Renal pelvis (tissue), 12 donors: ENCODE data around the gene C1orf226. TPM values are rescaled to one million over a fixed set of nuclear protein-coding genes. Genes with fewer than 3 reads are reported as not detected.
"Not testable (repeated sequence)": the region's sequence is repeated elsewhere in the genome, so short reads cannot be mapped to it uniquely, and the experiment has no call there.

Experiments used
- DNase-seq: peaks from one replicate; pipeline ENCODE4 v3.0.0-alpha.2; 2013
- long read RNA-seq, 16 experiments: transcript quantifications; one replicate each; lab custom pipeline, GENCODE V29; 2026
- polyA plus RNA-seq, 3 donors: library from polyadenylated mRNA; unstranded; fragments of 120-200 nt; gene quantifications; one replicate each; pipeline ENCODE4 v1.2.1, GENCODE V29; 2013; ENCODE audit not compliant: insufficient read length in 3 of 3

The C1orf226 gene, protein sequence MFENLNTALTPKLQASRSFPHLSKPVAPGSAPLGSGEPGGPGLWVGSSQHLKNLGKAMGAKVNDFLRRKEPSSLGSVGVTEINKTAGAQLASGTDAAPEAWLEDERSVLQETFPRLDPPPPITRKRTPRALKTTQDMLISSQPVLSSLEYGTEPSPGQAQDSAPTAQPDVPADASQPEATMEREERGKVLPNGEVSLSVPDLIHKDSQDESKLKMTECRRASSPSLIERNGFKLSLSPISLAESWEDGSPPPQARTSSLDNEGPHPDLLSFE
- 10 to 100 TPM; 15.5 to 25.3 (median 18.0) TPM for polyA plus RNA-seq
- long read RNA-seq, donor 1, full-length matches to known transcripts = 2 of 2 reads
- long read RNA-seq, donor 1, partial matches to known transcripts = 0 of 2 reads
- long read RNA-seq, donor 1, other reads (novel, unspliced or antisense) = 0 of 2 reads
- long read RNA-seq, donor 2, full-length matches to known transcripts = 1 of 1 reads
- long read RNA-seq, donor 2, partial matches to known transcripts = 0 of 1 reads
- long read RNA-seq, donor 2, other reads (novel, unspliced or antisense) = 0 of 1 reads
- long read RNA-seq, donor 3, full-length matches to known transcripts = 1 of 1 reads
- long read RNA-seq, donor 3, partial matches to known transcripts = 0 of 1 reads
- long read RNA-seq, donor 3, other reads (novel, unspliced or antisense) = 0 of 1 reads
- long read RNA-seq, donor 4, full-length matches to known transcripts = 2 of 2 reads
- long read RNA-seq, donor 4, partial matches to known transcripts = 0 of 2 reads
- long read RNA-seq, donor 4, other reads (novel, unspliced or antisense) = 0 of 2 reads
- long read RNA-seq, donor 5 = 0 reads
- long read RNA-seq, donor 6, full-length matches to known transcripts = 1 of 1 reads
- long read RNA-seq, donor 6, partial matches to known transcripts = 0 of 1 reads
- long read RNA-seq, donor 6, other reads (novel, unspliced or antisense) = 0 of 1 reads
- long read RNA-seq, donor 7, full-length matches to known transcripts = 2 of 2 reads
- long read RNA-seq, donor 7, partial matches to known transcripts = 0 of 2 reads
- long read RNA-seq, donor 7, other reads (novel, unspliced or antisense) = 0 of 2 reads
- long read RNA-seq, donor 8 = 0 reads
- long read RNA-seq, donor 9 = 0 reads
- long read RNA-seq, donor 10, full-length matches to known transcripts = 1 of 1 reads
- long read RNA-seq, donor 10, partial matches to known transcripts = 0 of 1 reads
- long read RNA-seq, donor 10, other reads (novel, unspliced or antisense) = 0 of 1 reads
- long read RNA-seq, donor 11, full-length matches to known transcripts = 2 of 2 reads
- long read RNA-seq, donor 11, partial matches to known transcripts = 0 of 2 reads
- long read RNA-seq, donor 11, other reads (novel, unspliced or antisense) = 0 of 2 reads
- long read RNA-seq, donor 12, full-length matches to known transcripts = 2 of 2 reads
- long read RNA-seq, donor 12, partial matches to known transcripts = 0 of 2 reads
- long read RNA-seq, donor 12, other reads (novel, unspliced or antisense) = 0 of 2 reads
- long read RNA-seq, donor 13, full-length matches to known transcripts = 1 of 1 reads
- long read RNA-seq, donor 13, partial matches to known transcripts = 0 of 1 reads
- long read RNA-seq, donor 13, other reads (novel, unspliced or antisense) = 0 of 1 reads
- long read RNA-seq, donor 14 = 0 reads
- long read RNA-seq, donor 15, full-length matches to known transcripts = 1 of 1 reads
- long read RNA-seq, donor 15, partial matches to known transcripts = 0 of 1 reads
- long read RNA-seq, donor 15, other reads (novel, unspliced or antisense) = 0 of 1 reads
- long read RNA-seq, donor 16, full-length matches to known transcripts = 3 of 3 reads
- long read RNA-seq, donor 16, partial matches to known transcripts = 0 of 3 reads
- long read RNA-seq, donor 16, other reads (novel, unspliced or antisense) = 0 of 3 reads

DNA sequence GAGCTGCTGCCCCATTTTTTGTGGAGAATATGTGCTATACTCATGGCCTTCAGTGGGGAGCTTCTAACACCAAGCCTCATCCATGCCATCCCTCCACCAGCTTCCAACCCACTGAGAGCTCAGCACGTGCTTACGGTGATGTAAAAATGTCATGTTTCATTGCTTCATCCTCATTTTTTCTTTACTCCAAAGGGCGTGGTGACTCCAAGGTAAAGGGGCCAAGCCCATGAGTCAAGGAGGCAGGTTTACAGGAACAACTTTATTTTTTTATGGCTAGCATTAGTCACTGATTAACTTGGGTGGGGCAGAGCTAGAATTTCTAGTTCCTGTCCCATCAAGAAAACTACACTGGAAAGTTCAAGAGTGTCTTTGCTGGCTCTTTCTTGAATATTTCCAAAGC, at the start of gene C1orf226:
Gene C1orf226, plus strand, starts transcription at position 346 of the 400 bp plus-strand sequence. CDS start 174 bp downstream, outside the sequence.
- DNase-seq = no peak

DNA sequence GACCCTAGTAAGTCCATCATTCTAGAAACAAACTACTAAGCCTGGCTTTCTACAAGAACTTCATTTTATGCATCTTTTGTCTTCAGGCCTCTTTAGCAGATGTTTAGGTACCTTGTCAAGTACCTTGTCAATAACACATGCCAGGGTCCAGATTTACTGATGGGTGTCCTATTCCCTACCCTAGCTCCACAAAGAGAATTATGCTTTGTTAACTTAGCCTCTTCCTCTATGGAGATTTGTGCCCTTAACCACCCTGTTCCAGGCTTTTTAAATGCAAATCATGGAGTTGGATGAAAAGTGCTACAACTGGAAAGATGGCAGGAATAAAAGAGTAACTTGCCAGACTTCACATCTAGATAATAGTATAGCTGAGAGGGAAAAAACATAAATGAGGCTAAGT, 47.5 kb upstream of the C1orf226 start:
- DNase-seq = no peak

DNA sequence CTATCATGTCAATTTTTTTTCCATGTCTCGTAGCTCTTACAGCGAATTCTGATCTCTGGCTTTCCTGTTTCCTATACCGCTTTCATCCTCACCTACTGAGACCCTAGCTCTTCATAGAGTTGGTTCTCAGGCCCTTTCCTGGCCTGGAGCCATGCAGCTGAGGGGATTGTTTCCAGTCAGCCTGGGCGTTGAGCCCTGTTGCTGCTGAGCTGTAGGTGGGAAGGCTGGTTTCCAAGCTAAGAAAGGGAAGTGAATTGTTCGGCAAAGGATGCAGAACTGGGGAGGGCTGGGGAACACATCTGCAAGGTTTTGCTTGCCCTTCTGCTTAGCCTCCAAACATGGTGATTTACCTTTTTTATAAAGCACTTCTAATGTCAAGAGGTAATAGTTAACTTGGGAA, 46.4 kb upstream of the C1orf226 start:
- no peak for DNase-seq

DNA sequence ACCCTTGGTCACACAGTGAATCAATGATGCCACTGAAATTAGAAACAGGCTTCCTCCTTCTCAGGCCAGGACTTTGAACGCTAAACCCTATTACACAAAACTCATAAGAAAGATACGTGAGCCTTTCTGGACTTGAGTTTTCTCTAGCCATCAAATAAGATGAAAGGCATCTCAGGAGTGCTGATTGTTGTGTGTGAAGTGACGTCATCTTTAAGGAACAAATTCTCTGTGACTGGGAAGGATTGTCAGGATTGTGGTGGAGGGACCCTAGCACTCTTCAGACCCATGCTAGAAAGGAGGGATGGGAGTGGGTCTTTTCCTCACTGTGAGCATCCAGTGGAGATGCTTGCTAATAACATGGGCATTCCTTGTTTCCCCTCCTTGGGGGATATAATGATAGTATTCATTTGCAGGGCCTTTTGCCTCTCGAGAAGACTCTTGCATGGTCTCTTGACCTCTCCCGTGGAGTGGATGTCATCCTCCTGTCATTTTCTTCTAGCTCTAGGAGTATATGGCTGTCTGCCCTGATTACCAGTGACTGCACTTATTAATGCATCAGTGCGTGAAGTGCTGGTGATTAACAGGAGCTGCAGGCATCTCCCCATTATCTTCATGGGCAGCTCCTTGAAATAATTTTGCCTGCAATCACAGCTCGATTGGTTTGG, 44.8 kb upstream of the C1orf226 start:
- no peak for DNase-seq

DNA sequence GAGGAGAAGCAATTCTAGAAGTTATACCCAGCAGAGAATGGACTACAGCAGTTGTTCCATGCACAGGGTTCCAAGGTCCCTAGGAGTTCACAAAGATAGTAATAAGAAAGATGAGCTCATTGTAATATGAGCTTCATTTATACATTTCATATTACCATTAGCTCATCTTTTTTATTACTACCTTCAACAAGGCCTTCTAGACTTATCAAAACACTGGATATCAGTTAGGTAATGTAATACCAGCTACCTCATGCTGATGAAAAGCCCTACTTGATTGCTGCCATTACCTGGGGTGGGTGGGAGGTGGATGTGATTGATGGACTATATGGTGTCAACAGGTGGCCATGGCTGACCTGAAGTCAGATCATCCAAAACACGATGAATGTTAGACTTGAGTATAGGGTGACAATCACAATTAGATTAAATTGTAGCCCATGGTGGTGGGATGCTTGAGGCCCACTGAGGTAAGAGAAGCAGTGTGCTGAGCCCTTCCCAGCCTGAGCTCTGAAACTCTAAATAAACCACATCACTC, 39.0 kb upstream of the C1orf226 start:
- DNase-seq = no peak

DNA sequence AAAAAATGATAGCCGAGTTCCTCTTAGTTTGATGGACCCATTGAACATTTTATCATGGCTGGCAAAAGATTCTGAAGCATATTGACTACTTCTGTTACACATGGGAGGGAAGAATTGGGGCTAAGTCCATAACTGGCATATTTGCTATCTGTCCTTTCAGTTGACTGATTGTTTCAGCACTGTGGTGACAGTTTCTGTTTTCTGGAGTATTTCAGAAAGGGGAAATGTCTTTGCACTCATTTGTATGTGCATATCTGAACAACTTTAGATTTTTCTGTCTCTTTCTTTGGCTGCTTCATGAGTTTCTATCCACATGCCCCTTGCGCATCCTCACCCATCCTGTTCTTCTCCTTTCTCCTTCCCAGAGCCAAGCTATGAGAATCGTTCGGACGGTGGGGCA, 38.1 kb upstream of the C1orf226 start:
- no peak for DNase-seq

DNA sequence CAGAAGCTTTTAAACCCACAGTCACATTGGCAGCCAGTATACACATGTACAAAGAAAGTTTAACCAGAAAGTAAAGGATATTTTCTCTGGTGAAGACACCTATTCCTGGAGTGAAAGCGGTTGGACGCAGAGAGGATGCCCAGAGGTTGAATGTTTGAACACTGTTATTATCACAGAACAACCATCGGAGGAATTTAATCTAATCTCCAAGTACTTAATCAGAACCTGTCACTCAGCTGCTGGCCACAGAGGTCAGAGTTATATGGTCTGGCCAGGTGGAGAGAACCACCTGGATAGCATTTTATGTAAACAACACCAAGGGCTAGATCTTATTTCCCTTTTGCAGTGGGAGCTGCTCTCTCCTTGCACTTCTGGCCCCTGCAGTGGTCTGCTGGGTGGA, 34.2 kb upstream of the C1orf226 start:
- DNase-seq = no peak

DNA sequence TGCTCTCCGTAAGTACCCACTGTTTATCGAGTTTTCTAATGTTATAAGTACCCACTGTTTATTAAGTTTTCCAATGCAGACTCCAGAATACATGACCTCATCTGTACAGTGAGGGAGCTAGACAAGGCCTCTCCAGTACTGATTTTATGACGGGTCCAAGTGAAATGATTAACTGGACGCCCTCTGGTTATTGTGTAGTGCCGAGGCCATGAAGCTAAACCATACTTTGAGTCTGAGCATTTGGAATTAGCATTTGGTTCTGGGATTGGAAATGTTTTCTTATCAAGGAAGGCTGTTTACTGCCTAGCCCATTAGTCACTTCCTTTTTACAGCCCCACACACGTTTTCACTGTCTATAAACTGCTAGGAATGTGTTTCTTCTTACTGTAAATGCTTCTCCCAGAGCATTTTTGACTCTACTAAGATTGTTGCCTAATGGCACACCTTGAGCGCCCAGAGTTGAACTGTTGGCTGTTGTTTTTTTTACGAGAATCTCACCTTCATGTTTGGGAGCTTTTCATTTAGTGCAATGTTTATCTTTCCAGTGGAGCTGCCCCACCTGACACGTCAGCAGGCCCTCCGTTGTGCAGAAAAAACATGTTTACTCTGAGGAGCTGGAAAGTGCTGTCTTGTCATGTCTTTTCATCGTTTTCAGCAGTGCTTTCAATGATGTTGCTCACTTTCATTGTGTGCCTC, 31.7 kb upstream of the C1orf226 start:
- peak; percentile 64 for DNase-seq

DNA sequence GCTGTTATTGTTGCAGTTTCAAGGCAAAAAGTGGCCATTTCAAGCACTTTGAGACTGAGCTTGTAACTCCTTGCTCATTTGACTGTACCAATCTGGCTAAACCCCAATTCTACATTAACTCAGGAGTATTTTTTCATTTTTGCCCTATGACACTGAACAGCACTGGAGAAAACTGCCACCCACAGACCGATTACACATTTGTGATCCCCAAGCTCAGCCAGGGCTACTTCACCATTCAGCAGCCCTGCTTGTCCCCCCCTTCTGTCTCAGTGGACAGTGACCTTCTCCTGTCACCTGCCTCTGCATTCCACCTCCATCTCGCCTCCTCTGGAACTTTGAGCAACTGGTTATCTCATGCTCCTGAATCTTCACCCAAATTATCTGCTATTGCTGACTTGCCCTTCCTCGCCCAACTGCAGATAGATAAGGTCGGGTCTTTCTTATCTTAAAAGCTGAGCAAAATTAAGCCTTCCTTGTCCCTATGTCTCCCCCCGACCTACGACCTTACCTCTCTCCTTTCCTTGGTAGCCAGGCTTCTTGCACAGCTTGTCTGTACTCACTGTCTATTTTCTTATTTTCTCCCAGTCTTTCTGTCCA, 30.2 kb upstream of the C1orf226 start:
- no peak for DNase-seq

DNA sequence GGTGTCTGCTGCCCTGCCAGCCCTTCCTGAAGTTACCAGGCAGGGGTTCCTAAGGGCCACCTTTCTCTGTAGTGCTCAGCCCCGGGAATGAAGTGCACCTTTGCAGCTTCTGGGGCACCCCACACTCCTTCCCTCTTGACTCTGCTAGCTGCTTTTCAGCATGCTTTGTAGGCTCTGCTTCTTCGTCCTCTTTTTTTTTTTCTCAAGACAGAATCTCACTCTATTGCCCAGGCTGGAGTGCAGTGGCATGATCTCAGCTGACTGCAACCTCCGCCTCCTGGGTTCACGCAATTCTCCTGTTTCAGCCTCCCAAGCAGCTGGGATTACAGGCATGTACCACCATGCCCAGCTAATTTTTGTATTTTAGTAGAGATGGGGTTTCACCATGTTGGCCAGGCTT, 29.7 kb upstream of the C1orf226 start:
- not testable (repeated sequence) for DNase-seq

DNA sequence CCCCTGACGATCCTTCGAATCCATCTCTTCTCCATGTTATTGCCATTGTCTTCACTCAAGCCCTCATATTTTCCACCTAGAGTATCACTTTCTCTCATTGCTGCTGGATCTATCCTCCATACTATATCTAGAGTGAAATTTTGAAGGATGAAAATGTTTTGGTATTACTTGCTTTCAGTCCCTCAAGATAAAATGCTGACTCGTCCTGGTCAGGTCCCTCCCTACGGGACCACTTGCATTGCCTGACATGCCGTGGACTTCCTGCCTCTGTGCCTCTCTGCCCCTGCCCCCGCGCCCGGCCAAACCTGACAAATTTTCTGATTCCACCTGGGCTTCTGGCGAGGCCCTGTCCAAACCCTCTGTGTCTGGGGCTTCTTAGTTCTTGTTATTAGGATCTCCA, 28.4 kb upstream of the C1orf226 start:
- no peak for DNase-seq

DNA sequence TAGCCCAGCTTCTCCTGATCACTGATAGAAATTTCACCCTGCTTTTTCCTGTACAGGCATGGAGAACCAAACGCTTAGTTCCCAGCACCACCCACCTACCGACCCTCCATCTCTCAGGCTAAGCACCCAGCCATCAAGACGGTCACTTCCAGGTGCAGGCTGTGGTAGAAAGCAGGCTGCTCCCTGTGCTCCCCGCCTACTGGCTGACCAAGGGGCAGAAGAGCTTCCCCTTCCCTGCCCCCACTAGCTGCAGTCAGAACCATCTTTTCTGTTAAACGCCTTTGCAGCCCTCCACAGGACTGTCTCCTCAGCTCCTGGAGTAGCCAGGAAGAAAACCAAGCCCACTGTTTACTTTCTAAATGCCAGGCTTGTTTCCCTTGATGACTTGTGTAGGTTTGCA, 27.8 kb upstream of the C1orf226 start:
- DNase-seq = no peak

DNA sequence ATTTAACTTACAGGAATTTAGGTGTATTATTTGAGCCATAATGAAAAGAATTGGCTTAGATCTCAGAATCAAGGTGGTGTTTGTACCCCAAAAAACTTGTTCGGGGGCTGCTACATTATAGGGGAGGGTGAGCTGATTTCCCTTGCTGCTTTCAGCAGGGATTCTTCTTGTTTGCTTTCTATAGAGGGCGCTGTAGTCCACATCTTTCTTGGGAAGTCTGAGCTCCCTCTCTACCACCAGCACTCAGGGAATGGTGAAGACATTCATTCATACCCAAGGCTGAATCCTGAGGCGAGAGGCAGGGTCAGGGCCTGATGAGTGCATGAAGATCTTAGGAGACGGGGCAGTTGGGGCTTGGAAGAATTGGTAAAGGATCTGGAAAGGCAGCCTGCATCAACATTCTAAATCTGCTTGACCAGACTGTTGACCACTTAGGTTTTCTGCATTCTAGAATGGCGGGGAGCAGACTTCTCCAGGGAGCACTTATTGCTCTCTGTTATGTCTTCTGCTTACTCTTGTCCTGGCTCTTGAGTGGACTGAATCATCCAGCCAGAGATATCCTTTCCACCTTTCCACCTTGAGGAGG, 23.8 kb upstream of the C1orf226 start:
- no peak for DNase-seq

DNA sequence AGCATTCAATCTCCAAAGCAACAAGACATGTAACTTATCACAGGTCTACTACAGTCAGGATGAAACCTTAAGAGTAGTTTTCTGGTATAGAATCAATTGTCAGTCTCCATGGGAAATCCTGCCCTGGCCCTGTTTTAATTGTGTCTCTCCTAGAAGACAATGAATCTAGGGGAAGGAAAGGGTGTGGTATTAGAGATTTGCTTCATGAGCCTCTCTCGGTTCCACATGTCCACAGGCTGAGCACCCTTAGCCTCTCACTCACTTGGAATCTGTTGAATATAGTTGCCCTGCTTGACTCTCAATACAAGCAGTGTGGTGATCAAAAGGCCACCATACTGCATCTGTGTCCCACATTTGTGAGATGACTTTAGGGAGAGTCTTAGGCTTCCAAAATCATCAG, 22.6 kb upstream of the C1orf226 start:
- DNase-seq = no peak

DNA sequence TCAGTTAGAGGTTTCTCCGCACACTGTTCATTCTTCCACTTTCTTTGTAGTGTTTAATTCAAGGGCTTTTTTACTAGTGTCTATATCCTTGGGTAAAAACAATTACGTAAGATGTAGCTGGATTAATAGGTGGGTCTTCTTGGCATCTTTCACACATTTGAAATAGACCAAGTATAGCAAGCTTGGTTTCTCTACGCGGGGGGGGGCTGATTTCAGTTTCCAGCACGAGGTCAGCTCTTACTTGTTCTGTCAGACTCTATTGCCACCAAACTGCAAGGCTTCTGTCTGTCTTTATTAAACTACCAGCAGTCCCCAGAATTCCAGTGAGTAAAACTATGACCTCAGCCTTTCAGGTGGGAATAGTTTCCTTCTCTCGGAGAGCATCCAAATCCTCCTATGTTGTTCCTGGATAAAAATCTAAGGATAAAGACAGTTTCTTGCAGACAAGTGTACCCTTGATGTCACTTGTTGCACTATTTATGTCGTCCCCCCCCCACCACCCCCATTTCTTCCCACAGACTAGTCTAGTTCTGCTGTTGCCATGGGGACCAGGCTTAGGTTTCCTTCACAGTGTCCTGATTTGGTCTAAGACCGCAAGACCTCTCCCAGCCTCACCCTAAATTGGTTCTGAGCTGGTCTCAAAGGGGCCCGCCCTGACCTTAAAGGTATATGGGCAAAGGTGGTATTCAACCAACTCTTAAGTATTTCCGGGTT, 21.8 kb upstream of the C1orf226 start:
- no peak for DNase-seq

DNA sequence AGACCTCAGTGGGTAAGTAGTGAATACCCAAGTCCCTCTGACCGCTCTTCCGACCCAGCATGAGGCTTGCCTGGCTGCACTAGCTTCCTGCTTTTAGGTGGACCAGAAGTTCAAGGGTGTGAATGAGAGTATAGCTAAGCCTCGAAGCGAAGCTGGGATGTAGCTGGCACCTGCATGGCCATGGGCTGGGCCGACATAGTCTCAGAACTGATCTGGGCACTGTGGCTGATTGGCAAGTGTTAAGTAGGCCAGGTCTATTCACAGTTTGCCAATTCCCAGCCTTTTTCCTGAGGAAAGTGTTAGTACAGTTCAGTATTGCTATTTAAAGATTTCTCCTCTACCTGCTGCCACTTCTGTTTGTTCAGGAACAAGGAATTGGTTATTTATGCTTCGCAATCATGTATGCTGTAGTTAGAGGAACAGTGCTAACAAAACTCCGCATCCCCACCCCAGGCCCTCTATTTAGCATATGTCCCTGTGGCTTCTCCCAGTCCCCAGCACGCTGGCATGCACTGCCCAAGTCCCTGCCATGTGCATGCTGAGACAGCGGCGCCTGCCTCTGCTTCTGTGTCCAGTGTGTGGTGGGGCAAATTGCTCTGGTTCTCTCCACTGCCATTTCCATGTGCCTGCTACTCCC, 21.2 kb upstream of the C1orf226 start:
- DNase-seq = no peak

DNA sequence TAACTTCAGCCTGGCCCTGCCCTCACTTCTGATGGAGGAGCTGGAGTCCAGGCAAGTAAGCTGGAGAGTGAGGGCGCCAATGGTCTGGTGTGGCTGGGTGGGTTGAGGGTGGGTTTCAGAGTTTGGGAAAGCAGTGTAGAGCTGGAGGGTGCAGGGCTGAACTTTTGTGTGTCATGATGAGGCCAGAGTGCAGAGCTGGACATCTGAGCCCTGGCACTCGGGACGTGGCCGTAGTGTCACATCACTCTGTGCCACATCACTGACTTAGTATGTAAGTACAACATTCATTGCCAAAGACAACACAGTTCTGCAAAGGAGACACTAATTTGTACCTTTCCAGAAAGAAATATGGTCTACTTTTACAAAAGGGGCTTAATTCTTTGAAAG, 20.7 kb upstream of the C1orf226 start:
- no peak for DNase-seq
